Epithelial cell of proximal tubule (primary cell): ENCODE data around the gene EPHB1. TPM values are rescaled to one million over a fixed set of nuclear protein-coding genes. Genes with fewer than 3 reads are reported as not detected.

Source experiments
- DNase-seq: peaks from one replicate; pipeline ENCODE4 v3.0.0-alpha.2; 2011; ENCODE audit warnings: low read depth
- H3K4me3 ChIP-seq: 2 replicates; pipeline ENCODE4 v1.5.1; 2011; ENCODE audit warnings: low read depth, mild to moderate bottlenecking, low read length
- total RNA-seq: library from RNA; depleted of rRNA; stranded (reverse); fragments of >200 nt; gene quantifications from 2 replicates; pipeline ENCODE4 v1.2.3, GENCODE V29; 2015
- TF ChIP-seq, protein P1 (sequence below): conservative IDR thresholded peaks from 2 replicates; pipeline ENCODE4 v1.5.1; 2012; ENCODE audit warnings: low read depth, mild to moderate bottlenecking, low read length

The EPHB1 gene
- total RNA-seq, 1 donor from 2014 or later, result 1.6 TPM

DNA sequence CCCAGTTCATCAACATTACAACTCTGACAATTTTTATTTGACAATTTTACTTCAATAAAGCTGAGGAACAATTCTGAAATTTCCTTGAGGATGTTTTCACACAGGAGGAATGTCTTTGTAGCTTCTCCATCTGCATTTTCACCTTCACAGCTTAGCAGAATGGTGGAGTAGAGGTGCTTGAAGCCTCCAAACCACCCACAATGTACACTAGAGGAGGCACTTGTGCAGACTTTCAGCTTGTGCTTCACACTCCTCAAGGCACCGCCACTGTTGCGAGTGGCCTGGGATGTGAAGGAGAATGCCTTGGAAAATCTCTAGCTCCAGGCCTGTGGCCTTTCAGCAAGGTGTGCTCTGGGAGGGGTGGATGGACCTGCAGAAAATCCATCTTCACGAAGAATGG lies 181.9 kb downstream of the EPHB1 start:
- no peak overlapping the region for H3K4me3 ChIP-seq
- no peak for DNase-seq
- TF ChIP-seq, protein P1, sequence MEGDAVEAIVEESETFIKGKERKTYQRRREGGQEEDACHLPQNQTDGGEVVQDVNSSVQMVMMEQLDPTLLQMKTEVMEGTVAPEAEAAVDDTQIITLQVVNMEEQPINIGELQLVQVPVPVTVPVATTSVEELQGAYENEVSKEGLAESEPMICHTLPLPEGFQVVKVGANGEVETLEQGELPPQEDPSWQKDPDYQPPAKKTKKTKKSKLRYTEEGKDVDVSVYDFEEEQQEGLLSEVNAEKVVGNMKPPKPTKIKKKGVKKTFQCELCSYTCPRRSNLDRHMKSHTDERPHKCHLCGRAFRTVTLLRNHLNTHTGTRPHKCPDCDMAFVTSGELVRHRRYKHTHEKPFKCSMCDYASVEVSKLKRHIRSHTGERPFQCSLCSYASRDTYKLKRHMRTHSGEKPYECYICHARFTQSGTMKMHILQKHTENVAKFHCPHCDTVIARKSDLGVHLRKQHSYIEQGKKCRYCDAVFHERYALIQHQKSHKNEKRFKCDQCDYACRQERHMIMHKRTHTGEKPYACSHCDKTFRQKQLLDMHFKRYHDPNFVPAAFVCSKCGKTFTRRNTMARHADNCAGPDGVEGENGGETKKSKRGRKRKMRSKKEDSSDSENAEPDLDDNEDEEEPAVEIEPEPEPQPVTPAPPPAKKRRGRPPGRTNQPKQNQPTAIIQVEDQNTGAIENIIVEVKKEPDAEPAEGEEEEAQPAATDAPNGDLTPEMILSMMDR, result peak; percentile 2

DNA sequence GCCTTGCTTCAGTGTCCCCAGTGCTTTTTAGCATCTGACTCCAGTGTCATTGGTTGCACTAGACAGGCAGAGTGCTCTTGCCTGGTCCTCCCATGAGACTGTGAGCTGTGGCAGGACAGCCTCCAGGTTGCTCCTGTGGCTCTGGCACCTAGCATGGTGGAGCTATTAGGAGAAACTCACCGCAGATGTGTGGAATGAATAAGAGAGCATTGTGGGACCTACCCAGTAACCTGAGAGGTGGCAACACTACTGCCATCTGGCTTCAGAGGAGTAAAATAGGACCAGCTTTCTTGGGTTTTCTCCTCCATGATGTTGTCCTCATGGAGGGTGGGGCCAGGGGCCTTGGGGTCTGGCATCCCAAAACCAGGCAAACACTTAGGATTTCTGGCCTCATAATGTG lies 183.6 kb downstream of the EPHB1 start:
- no peak overlapping the region for H3K4me3 ChIP-seq
- TF ChIP-seq, protein P1, result peak; percentile 42
- no peak for DNase-seq

DNA sequence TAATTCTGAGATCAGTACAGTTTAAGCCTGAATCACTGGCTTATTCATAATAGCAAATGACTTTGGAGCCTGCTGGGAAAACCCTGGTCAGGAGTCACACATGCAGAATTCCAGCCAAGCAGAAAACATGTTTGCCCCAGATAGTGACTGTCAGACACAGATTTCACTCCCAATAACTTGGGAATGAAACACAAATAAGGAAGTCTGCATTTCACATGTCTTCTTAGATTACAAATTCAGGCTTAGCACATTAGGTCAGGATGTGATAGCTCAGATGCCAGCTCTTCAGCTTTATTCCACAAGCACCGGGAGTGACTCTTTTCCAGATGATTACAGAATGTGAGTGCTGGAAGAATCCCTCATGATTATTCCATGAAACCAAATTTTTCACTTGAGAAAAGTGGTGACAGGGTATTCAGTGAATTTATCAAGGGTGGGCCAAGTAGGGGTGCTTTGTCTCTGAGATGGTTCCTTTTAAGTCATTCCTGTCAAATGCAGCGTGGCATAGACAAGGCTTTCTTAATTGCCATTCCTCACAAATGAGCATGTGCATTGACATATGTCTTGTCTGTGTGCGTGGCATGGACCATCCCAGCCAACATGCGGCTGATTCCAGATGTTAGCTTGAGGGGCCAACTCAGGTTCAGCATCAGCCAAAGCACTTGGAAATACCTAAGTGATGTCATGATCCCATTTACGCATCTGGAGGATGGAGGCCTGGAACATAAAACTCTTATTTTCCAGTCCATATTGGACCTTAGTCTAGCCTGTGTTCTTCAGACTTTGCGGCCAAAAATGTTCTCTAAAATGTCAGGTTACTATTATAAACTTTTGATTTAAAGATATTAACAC lies 191.0 kb downstream of the EPHB1 start:
- H3K4me3 ChIP-seq, result no peak overlapping the region
- DNase-seq, result no peak
- TF ChIP-seq, protein P1, result no peak

DNA sequence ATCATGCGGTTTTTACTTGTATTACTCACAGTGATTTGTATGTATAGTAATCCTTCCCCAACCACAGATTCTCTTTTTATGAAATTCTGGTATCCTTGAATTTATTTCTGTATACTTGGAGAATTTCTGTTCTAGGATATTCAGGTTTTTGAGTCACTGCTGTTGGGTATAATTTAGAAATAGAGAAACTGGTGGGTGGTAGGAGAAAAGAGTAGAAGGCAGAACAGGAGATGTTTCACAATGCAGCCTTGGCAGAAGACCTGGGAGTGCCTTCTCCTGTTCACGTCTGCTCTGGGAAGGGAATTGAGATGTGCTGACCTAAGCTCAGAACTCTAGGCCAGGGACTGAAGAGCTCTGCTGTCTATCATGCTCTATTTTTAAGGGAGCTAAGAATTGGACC lies 193.6 kb downstream of the EPHB1 start:
- TF ChIP-seq, protein P1, result no peak
- H3K4me3 ChIP-seq, result no peak overlapping the region
- DNase-seq, result no peak

DNA sequence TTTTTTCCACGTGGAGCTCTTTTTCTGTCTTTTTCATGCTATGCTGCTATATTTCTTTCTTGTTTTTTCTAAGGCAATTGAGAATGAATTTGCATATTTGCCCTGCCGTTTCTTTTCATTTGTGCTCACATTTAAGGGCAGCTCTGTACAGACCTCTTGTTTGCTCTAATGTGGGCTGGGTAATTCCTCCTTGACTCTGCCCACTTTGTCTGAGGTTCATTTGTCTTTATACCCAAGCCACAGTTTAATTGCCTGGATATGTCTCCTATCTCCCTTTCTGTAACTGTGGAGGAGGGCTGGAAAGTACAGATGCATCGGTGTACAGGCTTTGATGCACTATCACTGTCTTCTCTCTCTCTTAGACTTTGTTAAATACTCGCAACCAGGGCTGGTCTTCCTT lies 195.9 kb downstream of the EPHB1 start:
- H3K4me3 ChIP-seq, result no peak overlapping the region
- DNase-seq, result no peak
- TF ChIP-seq, protein P1, result no peak

DNA sequence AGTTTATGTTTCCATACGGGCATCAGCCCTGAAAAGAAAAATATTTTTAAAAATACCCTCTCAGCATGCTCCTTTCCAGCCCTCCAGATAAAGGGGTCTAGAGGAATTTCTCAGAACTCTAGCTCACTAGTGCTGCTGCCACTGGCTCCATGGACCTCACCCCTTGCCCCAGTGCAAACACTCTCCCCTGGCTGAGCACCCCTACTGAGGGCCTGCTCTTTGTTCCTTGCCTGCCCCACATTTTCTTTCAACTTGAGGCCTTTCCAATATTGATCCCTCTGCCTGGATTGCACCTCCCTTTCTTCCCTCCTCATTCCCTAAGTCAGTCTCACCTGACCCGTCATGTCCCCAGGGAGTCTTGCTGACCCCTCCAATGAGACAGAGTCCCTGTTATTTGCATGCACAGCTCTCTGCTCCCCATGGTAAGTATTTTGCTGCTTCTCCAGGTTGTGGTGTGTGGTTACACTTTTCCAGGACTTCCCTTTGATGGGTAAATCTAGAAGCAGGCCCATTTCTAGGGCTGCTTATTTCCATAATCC lies 196.5 kb downstream of the EPHB1 start:
- DNase-seq, result no peak
- no peak overlapping the region for H3K4me3 ChIP-seq
- TF ChIP-seq, protein P1, result no peak
